GM12801 (cell line): ENCODE results near the gene PTBP2.

Experiments used
- CTCF ChIP-seq: IDR thresholded peaks from one replicate; pipeline ENCODE4 v1.5.1; 2011; ENCODE audit warnings: control low read depth; ENCODE audit not compliant: insufficient read length; ENCODE audit errors: extremely low read depth

PTBP2 gene

DNA sequence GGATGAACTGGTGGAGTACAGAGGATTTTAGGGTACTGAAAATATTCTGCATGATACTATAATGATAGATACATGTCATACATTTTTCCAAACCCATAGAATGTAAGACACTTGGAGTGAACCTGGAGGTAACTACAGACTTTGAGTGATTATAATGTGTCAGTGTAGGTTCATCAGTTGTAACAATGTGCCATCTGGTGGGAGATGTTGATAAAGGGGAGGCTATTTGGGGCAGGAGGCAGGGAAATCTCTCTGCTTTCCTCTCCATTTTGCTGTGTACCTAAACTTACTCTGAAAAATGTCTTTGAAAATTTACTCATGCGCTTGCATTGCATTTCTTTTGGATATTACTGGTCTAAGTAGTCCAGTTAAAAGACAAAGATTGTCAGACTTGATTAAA, 35.2 kb downstream of the PTBP2 start:
- TF ChIP-seq CTCF: no peak

GRCh38 chr1:96763514-96763913, 41.9 kb downstream of the PTBP2 start:
- TF ChIP-seq CTCF: no peak

DNA sequence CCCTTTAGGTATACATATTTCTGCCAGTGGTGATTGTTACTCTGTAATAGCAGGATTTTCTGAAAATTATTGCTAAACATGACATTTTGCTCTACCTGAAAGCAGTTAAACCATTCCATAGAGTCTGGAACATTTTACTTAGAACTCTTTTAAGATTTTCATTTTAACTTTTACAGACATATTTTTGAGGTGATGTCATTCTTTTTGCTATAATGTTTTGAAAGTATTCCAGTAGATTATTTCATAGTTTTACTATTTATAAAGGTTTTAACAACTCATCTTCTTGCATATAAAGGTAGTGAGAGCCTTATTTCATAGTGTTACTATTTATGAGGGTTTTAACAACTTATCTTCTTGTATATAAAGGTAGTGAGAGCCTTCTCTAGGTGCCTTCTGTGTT, 42.9 kb downstream of the PTBP2 start:
- no peak for TF ChIP-seq CTCF

- no peak for TF ChIP-seq CTCF
These were observed 50.3 kb downstream of the PTBP2 start for GRCh38 chr1:96771847-96772246.

DNA sequence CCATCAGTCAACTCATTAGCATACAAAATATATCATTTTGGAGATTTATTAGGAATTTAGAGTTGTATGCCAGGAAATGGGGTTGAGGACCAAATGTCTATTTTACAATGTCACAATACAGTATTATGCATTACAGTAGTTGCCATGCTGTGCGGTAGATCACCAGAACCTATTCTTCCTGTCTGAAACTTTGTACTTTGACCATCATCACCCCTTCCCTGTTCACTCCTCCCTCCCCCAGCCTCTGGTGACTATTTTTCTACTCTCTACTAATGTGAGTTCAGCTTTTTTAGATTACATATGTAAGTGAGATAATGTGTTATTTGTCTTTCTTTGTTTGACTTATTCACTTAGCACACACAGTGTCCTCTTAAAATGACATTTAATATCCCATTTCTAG, 50.8 kb downstream of the PTBP2 start:
- TF ChIP-seq CTCF: no peak

DNA sequence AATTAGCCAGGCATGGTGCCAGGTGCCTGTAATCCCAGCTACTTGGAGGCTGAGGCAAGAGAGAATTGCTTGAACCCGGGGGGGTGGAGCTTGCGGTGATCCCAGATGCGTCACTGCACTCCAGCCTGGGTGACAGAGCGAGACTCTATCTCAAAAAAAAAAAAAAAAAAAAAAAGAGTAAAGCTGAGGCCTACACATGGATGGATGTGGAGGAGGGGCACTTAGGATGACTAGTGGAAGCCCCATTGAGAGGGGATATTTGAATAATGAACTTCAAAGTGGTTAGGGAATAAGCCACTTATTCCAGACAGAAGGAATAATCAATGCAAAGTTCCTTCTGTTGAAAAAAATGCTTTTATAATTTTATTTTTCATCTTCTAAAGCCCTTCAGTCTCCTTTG, 51.4 kb downstream of the PTBP2 start:
- TF ChIP-seq CTCF: no peak

DNA sequence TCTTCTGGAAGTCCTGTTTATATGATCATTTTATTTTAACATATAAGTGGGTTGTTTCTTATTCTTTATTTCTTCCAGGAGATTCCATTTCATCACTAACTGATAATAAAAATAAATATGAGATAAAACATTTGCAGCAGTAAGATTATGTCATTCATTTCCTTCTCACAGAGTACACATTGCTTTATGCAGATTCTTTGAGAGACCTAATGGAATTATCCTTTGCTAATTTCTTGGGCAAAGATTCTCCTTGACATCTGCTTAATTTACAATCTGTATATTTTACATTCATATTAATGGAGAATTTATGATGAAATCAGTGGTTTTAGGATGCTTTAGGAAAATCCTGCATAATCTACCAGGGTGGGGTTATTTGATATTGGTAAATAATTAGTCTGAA, 60.6 kb downstream of the PTBP2 start:
- TF ChIP-seq CTCF: no peak

DNA sequence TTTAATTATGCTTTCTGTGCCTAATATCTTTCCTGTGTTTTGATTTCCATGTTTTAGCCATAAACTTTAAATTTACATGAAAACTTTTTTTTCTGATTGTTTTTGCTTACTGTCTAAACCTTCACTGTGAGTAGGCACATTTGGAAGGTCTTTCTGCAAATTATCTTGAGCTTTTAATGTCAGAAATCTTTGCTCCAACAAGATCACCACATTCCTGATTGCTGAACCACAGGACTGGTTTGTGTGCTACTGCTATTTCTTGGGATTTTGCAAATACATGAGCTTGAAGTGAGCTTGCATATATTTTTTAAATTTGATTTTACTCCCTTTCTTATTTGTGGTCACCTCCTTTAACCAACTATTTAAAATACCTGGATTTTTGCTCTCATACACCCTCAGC, 61.3 kb downstream of the PTBP2 start:
- TF ChIP-seq CTCF: no peak
